GM21367 (cell line): ENCODE measurements around the gene GAS2.

Experiments
- ATAC-seq: cut with Tn5 transposase; IDR thresholded peaks from one replicate; pipeline ENCODE4 v1.9.1; 2021; ENCODE audit not compliant: unreplicated experiment

GAS2 gene

DNA sequence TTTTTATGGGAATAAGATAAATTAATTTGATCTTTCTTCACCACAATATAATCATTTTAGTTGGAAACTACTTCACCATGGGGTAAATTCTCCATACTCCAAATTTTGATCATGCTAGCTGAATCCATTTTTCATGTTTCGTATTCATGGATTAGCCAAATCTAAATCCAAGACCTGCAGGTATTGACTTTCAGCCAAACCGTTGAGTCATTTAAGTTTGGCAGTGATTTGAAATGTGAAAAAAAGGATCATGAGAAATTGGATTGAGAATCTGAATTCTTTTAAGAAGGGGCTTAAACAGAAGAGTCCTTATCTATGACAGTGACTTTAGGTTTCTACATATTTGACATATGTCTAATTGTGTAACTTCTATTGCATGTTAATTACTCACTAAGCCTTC lies 5.3 kb downstream of the GAS2 start:
- no peak for ATAC-seq

GRCh38 chr11:22674470-22675439 lies 8.3 kb downstream of the GAS2 start:
- ATAC-seq = no peak

DNA sequence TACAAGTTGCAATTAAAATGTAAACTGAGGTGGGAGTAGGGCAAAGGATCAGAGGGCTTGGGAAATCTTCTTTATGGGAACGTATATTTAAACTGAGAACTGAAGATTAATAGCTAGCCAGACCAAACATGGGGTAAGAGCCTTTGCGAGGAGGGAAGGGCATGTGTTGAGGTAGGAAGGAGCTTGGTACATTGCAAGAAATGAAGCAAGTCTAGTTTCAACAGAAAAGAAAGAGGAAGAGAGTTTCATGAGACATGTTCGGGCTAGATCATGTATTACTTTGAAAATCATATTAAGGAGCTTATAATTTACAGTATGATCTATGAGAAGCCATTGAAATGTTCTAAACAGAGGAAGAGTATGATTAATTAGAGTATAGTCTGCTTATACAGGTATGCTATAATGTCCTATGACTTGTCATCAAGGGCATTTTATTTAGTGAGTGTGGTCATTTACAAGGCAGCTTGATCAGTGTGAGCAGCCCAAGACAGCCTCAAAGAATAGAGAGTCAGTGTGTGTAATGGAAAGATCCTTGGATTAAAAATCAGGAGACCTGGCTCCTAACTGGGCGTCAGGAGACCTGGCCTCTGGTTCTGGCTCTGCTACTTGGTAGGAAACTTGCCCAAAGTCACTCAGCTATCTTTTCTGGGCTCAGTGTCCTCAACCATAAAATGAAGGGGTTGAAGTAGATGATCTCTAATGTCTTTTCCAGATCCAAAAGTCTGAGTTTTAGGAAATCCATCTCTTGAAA lies 10.9 kb downstream of the GAS2 start:
- ATAC-seq = no peak

- no peak for ATAC-seq
Observed at GRCh38 chr11:22680628-22681027, 14.2 kb downstream of the GAS2 start.

DNA sequence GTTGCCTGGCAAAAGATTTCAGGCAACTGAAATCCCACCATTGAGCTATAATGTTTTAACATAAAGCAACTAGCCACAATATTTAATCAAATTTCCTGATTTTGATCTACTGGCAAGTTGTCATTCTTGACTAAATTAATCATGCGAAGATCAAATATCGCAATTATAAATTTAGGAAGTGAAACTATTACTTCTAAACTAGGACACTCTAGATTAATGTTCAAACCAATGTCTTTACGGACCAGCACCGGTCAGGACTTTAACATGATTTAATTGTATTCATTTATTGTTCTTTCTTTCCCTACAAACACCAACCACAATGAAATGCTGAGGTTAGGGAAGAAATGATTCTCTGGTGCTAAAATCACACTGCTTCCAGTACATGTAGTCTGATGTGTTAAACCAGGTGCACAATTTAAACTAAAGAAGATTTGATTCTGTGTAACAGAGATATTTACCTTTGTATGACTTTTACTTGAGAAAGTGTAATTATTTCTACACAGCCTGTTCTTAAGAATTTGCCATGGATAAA lies 14.9 kb downstream of the GAS2 start:
- ATAC-seq = peak; percentile 41

DNA sequence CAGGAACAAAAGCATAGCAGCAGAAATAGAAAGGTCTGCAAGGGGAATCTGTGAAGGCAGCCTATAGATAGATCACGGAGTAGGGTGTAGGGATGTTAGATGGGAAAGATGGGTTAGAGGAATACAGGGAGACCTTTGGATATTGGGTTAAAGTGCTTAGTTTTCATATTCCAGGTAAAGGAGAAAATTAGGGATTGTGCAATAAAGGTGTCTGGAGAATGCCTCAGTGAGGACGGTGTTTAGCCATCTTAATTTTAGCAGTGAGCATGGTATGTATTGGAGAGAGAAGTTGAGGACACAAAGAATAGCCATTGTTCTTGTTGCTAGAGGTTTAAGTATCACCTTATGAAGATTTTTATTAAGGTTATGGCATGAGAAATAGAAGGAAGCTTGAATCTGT lies 17.7 kb downstream of the GAS2 start:
- ATAC-seq = no peak

DNA sequence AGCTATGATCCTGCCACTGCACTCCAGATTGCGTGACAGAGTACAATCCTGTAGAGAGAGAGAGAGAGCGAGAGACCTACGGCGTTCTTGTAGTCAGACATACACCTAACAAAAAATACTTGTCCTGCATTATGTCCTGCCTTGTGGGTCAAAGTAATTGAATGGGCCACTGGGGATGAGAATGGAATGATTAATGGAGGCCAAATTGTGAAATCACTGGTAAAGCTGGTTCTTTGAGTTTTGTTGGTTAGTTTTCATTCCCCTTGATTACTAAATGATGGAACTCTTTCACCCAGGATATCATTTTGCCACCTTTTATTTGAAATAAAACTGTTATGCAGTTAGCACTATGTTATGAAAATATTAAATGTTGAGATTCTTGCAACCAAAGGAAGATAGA lies 18.7 kb downstream of the GAS2 start:
- ATAC-seq = no peak

DNA sequence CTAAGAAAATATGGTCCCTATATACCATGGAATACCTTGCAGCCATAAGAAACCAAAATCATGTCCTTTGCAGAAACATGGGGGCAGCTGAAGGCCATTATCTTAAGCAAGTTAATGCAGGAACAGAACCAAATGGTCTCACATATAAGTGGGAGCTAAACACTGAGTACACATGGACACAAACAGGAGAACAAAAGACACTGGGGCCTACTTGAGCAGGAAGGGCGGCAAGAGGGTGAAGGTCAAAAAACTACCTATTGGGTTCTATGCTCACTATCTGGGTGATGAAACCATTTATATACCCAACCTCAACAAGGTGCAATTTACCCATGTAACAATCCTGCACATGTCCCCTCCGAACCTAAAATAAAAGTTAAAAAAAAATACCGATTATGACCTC lies 22.5 kb downstream of the GAS2 start:
- no peak for ATAC-seq

GRCh38 chr11:22690257-22690656 lies 23.8 kb downstream of the GAS2 start:
- no peak for ATAC-seq

- no peak for ATAC-seq
Observed at GRCh38 chr11:22690871-22691270, 24.5 kb downstream of the GAS2 start.

DNA sequence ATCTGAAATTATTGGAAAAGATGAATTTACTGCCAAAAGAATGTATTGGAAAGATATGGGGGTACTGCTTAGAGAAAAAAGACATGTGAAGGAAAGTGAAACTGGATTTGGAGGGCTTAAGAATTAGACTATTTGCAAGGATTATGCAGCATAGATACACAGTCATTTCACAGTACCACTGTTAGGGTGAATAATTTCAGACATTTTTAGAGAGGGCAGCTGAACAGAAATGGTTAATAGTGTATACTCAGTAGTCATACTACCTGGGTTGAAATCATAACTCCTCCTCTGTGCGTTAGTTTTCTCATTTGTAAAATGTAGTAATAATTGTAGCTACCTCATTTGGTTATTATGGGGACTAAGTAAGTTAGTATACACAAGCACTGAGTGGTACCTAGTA lies 33.0 kb downstream of the GAS2 start:
- no peak for ATAC-seq

GRCh38 chr11:22702031-22702430 lies 35.6 kb downstream of the GAS2 start:
- ATAC-seq = no peak

- no peak for ATAC-seq
Observed at GRCh38 chr11:22703040-22703439, 36.6 kb downstream of the GAS2 start.

DNA sequence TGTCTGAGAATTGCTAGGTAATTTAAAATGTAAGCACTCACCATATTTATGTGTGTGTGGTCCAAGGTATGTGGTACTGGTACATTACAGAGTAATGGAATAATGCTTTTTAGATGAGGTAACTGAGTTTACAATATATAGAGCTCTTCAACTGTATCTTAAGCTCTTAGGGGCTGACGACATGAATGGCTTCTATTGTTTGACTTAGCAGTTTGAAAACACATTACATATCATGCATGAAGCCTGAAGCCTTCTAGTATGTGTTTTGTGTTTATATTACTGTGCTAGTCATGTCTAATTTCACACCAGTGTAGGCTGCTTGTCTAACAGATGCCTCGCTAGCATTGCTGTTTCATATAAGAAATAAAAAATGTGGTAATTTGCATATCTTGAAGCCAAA lies 37.2 kb downstream of the GAS2 start:
- no peak for ATAC-seq

- ATAC-seq = no peak
Observed at GRCh38 chr11:22707119-22707899, 40.9 kb downstream of the GAS2 start.

DNA sequence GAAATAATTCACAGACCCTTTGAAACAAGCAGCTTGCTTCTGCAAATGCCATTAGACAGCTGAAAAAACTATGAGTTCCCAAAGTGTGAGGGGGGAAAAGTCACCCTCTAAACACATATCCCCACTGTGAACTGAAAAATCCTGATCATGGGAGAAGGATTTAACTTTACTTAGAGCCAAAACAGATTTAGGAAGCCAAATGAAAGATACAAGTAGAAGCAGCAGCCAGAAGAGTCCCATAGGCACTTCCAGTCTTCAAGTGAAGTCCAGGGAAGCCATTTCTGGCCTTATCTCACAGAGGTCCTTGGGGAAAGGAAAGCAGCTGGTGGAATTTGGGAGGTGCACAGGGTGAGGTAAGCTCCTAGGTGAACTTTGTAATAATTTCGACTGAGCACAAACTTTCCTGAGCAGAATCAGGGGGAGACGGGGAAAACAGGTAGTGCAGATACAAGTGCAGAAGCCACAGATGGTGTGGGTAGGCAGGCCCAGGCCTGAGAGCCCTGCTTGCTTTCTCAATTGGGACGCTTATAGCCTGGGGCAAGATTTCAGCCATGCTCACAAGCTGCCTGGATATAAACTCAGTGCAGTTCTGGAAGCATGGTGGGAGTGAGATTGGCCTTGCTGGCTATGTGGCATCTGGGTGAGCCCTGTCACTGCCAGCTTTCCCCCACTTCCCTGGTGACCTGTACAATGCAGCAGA lies 44.8 kb downstream of the GAS2 start:
- ATAC-seq = no peak

GRCh38 chr11:22711880-22712279 lies 45.5 kb downstream of the GAS2 start:
- no peak for ATAC-seq

- ATAC-seq = no peak
Observed at GRCh38 chr11:22713336-22713735, 46.9 kb downstream of the GAS2 start.

- no peak for ATAC-seq
Observed at GRCh38 chr11:22715971-22716370, 49.6 kb downstream of the GAS2 start.

- no peak for ATAC-seq
Observed at GRCh38 chr11:22720457-22720856, 54.0 kb downstream of the GAS2 start.

GRCh38 chr11:22723274-22723673 lies 56.9 kb downstream of the GAS2 start:
- no peak for ATAC-seq
